ENCODE measurements around the gene SLC29A4.
"Not testable (repeated sequence)": the region's sequence is repeated elsewhere in the genome, so short reads cannot be mapped to it uniquely, and the experiment has no call there.

Gene SLC29A4

DNA sequence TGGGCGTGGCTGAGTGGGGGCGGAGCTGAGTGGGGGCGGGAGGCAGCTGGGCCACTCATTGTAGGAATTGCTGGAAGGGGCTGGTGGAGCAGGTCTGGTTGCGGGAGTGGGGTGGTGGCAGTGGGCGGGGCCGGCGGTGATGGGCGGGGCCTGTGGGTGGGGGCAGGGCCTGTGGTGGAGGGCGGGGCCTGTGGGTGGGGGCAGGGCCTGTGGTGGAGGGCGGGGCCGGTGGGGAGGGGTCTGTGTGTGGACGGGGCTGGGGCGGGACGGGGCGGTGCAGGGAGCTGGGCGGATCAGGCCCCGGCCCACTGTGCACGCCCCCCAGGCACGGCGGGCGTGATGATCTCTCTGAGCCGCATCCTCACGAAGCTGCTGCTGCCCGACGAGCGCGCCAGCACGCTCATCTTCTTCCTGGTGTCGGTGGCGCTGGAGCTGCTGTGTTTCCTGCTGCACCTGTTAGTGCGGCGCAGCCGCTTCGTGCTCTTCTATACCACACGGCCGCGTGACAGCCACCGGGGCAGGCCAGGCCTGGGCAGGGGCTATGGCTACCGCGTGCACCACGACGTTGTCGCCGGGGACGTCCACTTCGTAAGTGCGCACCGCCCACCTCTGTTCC is 14.0 kb downstream of the SLC29A4 start:
- DNase-seq: peak; percentile 76

DNA sequence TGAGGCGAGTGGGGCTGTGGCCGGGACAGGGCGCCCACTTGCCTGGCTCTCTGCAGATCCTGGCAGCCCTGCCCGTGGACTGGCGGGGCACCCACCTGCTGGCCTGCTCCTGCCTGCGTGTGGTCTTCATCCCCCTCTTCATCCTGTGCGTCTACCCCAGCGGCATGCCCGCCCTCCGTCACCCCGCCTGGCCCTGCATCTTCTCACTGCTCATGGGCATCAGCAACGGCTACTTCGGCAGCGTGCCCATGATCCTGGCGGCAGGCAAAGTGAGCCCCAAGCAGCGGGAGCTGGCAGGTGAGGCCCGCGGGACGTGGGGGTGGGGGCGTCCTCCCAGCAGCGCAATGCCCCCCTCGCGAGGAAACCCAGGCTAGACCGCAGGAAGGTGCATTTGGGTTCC is 17.6 kb downstream of the SLC29A4 start:
- no peak for DNase-seq

DNA sequence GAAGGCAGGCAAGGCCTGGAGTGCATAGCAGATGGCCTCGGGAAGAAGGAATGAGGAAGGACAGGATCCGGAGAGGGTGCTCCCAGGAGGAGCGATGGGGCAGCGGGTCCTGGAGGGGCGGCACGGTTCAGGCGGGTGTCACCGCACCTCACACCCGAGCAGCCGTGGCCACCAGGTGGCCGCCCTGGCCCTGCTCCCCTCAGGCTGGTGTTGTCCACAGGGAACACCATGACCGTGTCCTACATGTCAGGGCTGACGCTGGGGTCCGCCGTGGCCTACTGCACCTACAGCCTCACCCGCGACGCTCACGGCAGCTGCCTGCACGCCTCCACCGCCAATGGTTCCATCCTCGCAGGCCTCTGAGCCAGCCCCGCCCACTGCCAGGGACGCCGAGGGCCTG is 19.8 kb downstream of the SLC29A4 start:
- DNase-seq: no peak

DNA sequence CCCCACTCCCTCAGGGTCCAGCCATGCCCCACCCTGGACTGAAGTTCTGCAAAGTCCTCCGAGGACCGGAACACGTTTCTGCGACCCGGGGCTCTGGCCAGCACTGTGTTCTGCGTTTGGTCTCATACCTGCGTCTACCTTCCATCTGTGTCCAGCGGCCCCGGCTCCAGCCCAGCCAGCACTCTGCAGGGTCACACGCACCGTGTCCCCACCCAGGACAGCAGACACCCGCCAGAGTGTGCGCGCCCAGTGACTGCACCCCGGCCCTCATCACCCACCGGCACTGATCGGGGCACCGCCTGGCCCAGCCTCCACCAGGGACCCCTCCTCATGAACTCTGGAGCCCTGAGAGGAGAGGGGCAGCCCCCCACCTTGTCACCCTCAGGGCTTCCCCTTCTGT is 20.3 kb downstream of the SLC29A4 start:
- no peak for DNase-seq

DNA sequence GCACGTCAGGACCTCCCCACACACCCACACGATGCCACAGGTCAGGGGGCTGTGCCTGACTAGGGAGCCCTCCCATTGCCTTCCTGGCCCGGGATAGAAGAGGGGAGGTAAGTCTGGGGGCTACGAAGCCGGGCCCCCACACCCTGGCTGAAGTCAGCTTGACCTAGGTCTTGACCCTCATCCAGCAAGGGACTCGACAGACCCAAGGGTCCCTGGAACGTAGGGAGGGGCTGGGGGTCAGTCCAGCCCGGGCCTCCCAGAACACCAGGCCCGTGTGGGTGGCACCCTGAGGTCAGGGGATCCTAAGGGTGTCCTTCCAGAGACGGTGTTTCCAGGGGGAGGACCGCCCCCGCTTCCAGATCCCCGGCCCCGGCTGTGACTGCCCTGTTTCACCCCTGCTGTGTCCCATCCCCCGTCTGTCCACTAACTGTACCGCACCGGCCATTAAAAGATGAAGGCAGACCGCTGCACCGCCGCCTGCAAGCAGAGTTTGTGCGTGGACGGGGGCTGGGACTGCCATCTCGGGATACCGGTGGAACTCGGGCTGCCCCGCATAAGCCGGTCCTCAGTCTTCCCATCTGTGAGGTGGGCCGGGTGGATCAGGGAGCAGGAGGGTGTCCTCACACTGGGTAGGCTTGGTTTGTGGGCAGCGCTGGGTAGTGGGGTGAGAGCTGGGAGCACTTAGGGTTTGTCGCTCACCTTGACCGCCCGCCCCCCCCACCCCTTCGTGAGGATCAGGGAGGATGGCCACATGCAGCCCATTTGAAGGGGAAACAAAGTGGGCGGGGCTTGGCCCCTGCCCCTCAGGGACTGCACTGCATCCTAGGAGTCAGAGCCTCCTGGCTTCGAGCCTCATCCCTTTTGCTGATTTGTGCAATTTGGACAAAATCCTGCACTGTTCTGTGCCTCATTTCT is 21.1 kb downstream of the SLC29A4 start:
- no peak for DNase-seq

DNA sequence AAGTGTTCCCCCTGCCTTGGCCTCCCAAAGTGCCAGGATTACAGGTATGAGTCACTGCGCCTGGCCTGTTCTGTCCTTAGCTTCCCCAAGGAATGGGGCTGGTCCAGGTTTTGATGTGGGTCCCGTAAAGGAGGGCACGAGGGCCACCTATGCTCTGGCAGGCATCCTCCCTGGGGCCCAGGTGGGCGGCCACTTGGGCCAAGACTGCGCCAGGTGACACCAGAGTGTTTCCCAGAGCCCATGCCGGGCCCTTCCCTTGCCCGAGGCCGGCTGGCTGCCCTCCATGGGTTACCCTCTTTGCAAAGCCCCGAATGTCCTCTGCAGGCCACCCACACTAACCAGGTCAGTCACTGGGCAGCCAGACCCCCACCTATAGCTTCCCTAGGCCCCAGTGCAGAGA is 22.3 kb downstream of the SLC29A4 start:
- not testable (repeated sequence) for DNase-seq

DNA sequence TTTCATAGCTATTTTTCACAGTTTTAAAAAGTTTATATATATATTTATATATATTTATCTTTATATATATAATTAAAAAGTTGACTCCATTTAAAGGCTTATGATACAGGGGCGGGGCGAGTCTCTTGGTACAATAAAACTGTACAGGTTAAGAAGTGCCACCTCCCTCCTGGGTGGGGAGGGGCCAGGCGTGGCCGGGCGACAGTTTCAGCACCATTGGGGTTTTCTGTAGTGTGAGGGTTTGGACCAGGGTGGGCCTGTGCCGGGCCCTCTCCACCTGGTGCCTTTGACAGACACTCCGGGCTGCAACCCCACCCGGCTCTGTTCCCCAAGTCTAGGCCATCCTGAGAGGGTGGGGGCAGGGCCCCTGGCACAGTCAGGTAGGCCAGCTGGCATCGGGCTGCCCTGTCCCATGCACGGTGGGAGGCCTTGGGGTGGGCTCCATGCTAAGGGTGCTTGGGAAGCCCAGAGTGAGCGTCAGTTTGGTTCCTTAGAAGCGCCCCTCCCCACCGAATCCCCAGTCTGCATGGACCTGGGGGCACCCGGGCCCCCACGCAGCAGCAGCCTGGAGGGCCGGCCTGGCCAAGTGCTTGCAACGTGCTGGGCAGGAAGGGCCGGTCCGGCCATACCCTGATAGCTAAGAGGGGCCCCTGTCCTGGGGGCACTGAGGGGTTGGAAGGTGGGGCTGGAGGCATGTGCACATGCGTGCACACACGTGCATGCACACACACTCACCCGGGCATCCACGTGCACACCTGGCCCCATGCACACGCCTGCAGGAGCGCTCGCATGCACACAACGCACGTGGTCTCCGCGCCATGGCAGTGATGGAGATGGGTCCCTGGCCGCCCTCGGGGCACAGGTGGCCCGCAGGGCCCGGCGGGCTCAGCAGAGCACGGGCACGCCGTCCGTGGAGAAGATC is 24.7 kb downstream of the SLC29A4 start:
- not testable (repeated sequence) for DNase-seq

DNA sequence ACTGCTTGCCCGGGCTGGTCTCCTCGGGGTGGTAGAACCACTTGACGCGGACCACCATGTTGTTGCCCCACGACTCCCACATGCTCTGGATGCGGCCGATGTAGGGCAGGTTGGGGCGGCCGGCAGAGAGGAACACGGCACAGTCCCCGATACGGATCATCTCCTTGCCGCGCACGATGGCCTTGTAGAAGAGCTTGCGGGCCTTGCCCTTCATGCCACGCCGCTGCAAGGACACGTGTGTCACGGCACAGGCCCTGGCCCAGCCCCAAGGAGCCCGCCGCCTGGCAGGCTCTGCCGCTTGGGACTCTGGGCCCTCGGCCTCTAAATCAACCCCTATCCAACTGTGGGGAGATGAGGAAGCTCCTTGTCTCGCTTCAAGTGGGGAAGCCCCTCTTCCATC is 26.4 kb downstream of the SLC29A4 start:
- DNase-seq: no peak

DNA sequence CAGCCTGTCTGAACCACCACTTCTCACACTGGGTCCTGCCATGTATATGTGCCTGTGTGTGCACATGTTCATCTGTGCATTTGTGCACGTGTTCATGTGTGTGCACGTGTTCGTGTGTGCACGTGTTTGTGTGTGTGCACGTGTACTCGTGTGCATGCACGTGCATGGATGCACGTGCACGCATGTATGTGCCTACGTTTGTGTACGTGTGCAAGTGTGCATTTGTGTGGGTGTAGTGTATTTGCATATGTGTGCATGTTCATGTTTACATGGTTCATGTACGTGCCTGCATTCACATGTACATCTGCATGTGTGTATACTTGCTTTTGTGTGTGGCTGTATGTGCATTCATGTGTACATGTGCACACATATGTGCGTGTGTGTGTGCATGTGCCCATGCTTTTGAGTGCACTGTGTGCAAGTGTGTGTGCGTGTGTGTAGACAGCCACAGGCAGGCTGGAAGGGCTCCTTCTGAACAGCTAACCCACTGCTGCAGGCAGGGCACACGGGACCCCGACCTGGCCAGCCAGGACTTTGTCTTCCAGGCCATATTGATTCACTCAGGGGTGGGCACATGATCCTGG is 28.2 kb downstream of the SLC29A4 start:
- no peak for DNase-seq

DNA sequence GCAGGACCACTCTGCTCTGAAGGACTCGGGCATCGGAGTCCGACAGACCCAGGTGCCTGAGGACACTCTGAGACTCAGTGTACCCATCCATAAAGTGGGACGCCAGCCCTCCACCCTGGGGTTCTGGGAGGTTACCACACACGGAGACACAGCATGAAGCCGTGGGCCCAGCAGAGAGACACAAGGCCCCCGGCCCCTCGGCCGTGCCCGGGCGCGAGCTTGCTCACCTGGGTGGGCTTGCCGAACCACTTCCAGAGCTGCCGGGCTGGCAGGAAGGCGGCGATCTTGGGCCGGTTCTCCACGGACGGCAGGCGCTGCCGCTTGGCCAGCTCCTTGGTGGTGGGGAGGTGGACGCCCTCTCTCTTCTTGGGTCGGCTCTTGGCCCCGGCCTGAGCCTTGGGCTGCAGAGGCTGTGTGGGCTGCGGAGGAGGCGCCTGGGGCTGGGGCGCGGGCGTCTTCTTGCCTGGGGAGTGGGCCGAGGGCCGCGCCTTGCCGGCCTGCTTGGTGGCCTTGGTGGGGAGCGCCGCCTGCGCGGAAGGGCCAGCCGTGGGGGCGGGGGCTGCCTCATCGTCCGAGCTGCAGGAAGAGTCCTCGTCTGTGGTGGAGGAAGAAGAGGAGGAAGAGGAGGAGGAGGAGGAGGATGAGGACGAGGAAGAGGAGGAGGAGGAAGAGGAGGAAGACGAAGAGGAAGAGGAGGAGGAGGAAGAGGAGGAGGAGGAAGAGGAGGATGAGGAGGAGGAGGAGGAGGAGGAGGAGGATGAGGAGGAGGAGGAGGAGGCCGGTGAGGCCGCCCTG is 29.7 kb downstream of the SLC29A4 start:
- not testable (repeated sequence) for DNase-seq

DNA sequence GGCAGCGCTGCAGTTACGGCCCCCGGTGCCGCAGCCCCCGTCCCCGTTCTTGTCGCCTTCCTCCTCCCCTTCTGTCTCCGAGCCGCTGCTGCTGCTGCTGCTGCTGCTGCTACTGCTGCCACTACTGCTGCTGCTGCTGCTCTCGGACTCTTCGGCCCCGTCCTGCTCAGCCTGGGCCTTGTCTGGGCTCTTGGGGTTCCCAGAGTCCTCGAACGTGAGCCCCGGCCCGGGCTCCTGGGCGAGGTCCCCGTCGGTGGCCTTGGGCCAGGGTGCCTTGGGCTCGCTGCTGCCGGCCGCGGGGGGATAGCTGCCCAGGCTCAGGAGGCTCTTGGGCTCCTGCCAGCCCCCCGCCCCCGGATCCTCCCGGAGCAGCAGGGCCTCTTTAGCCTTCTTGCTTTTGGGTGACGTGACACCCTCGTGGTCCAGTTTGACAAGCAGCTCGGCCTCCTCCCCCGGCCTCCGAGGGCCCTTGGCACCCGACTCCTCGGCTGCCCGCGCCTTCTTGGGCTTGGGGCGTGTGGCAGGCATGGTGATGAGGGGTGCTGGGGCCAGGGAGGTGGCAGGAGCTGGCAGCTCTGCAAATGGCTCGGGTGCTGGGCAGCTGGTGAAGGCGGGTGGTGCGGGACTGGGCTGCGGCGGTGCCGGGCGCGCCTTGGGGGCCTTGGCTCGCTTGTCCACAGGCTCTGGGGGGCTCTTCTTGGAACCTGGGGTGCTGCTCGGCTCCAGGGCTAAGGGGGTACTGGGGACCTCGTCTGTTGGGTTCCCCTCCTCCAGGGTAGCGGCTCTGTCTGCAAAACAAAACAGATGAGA is 30.5 kb downstream of the SLC29A4 start:
- DNase-seq: not testable (repeated sequence)

DNA sequence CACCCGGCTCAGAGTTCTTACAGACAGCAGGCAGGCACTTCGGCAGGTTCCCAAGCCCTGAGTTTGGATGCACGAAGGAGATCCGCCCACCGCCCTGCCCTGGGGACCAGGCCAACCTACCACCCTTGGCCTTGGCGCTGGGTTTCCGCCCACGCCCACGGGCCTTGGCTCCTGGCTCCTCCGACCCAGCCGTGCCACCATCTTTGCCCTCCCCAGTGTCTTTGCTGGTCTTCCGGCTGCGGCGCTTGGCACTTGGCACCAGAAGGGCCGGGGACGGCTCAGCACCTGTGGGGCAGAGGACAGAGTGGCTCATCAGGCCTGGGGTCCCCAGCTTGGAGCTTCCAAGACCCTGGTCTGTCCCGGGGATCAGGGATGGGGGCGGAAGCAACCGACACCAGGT is 32.1 kb downstream of the SLC29A4 start:
- DNase-seq: no peak

DNA sequence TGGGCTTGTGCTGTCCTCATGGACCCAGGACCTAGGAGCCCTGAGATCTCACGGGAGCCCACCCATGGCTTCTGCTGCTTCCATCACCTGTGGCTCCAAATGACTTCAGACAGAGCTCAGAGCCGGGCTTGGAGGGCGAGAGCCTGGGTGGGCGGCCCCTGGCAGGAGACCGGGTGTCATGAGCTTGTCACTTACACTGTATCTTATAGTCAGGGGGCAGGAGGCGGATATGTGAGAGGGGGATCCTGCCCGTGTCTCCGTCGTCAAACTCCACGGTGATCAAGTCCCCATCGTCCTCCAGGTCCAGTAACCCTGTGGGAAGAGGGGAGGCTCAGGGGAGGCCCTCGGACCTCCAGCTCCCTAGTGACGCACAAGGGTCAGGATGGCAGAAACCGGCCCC is 33.0 kb downstream of the SLC29A4 start:
- DNase-seq: no peak

DNA sequence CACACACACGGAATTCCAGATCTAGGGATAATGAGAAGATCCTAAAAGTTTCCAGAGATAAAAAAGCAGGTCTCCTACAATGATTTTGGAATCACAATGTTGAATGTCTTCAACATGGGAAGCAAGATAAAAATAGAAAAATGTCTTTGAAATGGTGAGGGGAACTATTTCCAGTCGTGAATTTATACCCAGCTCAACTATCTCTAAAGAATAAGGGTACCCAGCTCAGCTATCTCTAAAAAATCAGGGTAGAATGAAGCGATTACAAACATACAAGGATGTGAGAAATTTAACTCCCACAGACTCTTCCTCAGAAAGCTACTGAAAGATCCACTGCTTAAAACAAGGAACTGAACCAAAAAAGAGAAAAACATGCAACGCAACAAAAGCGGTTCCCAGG is 35.9 kb downstream of the SLC29A4 start:
- not testable (repeated sequence) for DNase-seq

DNA sequence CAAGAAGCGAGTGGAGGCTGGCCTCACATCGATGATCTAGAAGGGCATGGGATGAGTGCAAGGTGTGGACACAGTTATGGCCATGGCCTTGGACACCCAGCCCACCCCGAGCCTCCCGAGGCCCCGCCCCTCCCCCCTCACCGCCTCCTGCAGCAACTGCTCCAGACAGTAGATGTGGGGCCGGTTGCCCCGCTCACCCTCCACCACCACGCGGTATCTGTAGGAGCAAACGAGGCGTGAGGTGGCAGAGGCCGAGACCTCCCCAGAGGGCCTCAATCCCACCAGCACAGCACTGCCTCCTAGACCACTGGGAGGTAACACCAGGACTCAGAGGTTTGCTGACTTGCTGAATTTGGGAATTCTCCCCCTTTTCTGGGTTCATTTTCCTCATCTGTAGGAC is 37.6 kb downstream of the SLC29A4 start:
- DNase-seq: no peak

DNA sequence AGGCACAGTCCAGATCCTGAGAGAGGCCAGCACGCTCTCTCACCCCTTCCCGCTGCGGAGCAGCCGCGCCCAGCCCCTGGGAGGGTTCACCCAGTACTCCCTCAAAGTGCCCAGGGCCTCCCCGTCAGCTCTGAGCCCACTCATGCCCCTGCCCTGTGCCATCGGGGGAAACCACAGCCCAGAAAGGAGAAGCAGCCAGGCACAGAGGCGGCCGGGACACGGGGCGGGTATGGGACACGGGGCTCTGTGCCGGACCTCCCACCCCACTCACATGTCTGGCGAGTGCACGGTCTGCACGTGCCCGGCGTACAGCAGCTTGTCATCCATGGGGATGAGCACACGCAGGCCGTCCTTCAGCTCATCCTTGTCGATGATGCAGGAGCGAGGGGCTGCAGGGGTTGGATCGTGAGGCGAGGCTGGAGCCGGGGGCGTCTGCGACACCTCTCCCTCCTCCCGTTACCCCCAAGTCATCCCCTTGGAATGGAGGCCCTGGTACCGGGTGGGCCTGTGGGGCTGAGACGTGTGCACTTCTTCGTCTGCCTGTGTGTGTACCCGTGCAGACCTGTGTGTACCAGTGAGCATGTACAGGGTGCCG is 38.2 kb downstream of the SLC29A4 start:
- no peak for DNase-seq

DNA sequence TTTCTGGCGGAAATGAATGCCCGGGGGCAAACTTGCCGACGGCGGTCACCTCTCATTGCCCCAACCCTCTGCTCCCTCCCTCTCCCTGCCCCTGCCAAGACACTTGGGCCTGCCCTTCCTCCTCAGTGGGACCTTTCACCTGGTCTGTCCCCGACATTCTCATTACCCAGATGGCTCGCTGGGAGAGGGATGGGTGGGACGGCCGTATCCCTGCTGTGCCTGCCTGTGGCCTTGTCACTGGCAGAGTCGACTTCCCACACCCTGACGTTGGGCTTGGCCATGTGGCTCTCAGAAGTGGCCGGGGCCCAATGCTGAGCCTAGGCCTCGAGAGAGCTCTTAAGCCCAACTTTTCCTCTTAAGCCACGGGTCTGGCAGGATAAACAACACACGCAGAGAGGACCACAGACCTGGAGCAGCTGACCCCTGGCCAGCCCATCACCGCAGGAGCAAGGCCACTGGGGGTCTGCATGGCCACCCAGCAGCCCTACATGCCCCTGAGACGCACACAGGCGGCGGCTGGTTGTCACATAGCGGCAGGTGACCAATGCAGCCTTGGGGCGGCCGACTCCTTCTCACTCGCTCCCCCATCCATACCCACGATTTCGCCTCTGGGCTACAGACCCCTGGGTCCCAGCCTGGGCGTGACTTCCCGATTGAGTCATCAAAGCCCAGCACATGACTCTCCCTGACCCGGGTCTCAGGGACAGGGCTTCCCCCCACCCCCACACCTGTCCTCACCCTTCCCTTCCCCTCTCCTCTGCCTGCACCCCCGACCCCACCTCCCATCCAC is 40.1 kb downstream of the SLC29A4 start:
- DNase-seq: no peak

DNA sequence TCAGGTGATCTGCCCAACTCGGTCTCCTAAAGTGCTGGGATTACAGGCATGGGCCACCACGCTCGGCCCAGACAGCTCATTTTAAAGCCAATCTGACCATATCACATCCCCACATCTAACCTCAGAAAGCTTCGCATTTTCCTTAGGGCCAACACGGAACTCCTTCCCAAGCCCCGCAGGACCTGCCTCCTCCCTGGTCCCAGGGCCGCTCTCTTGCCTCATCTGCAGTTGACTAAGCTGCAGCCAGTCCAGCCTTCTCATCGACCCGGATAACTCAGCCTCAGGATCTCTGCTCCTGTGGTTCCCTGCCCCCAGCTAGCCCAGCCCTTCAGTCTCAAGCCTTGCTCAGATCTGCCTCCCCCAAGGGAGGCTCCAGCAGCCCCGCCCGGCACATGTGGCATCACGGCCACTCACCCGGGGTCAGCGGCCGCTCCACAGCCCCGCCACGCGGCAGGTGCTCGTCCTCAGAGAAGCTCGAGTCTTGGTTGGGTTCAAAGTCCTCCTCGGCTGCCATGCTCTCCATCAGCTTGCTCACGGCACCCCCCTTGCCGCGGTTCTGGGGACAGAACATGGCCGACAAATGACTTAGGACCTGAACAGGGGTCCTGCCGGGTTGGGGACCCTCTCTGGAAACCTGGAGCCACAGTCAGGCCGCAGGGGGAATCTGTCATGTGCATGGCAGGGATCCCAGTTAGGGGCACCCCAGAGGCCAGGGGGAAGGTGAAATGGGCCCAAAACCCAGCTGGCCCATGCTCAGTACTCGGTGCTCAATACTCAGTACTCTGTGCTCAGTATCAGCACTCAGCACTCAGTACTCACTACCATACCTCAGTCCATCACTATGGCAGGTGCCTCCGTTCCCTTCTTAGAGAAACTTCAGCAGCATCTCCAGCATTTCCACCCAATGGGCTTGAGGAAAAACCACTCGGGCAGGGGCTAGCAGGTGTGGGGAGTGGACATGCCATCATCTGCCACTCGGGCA is 41.3 kb downstream of the SLC29A4 start:
- DNase-seq: not testable (repeated sequence)

DNA sequence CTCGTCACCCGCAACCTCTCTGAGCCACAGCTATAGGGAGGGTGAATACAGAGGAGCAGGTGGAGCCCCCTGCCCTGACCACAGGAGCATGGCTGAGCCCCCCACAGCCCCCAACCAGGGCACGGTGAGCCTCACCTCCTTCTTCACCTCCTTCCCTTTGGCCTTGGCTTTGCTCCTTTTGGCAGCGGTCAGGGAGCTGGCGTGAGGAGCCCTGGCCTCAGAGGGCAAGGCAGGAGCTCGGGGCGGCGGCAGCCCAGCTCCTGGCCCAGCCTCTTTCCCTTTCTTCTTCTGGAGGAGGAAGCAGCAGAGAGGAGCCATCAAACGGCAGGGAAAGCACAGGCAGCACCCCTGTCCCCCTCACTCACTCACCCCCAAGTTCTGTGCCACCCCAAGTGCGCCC is 42.2 kb downstream of the SLC29A4 start:
- DNase-seq: no peak

All from T-helper 9 cell (primary cell).